GM19372 (cell line): Measurements from ENCODE around the gene SDF2L1.
"Not testable (repeated sequence)": the region's sequence is repeated elsewhere in the genome, so short reads cannot be mapped to it uniquely, and the experiment has no call there.

ENCODE experiments used
- ATAC-seq: cut with Tn5 transposase; IDR thresholded peaks from one replicate; pipeline ENCODE4 v1.9.1; 2021; ENCODE audit warnings: mild to moderate bottlenecking, low read depth, moderate library complexity; ENCODE audit not compliant: unreplicated experiment

SDF2L1 gene

GRCh38 chr22:21659864-21660525 is 17.9 kb downstream of the SDF2L1 start:
- ATAC-seq: no peak

DNA sequence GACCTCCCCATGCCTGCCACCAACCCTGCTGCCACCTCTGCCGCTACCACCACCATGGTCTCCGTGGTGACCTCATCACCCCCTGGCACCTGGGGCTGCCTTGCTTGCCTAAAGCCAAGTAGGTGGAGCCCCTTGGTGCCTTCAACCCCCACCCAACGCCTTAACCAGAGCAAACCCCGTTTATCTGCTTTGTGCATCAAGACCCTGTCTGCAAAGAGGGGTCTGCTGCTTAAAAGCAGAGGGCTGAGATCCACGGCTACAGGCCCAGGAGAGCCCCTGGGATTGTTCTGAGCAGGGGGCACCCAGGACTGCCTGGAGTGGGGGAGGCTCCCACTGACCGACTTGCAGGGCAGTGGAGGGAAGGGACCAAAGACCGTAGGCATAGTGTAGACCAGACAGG is 18.8 kb downstream of the SDF2L1 start:
- no peak for ATAC-seq

- no peak for ATAC-seq
Observed at GRCh38 chr22:21661991-21662390, 19.9 kb downstream of the SDF2L1 start.

GRCh38 chr22:21663738-21664137 is 21.6 kb downstream of the SDF2L1 start:
- ATAC-seq: no peak

DNA sequence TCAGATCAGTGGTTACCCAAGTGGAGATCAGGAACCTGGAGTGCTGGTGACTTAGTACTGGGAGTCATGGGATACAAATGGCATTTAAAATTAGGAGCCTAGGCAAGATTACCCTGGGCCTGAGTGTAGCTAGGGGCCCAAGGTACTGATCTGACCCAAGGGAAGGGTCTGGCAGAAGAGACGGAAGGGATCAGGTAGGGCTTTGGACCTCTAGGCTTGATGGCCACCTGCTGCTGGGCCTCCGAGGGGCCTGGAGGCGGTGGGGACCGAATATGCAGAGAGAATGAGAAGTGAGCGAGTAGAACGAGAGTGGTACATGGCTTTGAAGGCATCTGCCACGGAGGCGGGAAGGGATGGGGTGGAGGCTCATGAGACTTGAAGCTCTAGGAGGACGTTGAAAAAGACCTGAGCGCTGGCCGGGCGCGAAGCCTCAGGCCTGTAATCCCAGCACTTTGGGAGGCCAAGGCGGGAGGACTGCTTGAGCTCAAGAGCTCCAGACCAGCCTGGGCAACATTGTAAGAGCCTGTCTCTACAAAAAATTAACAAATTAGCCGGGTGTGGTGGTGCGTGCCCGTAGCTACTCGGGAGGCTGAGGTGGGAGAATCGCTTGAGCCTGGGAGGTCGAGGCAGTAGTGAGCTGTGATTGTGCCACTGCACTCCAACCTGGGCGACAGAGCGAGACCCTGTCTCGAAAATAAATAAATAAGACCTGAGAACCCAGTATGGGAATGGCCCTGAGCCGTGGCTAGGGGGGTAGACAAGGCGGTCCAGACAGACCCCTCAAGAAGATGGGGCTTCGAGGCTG is 23.1 kb downstream of the SDF2L1 start:
- ATAC-seq: no peak

DNA sequence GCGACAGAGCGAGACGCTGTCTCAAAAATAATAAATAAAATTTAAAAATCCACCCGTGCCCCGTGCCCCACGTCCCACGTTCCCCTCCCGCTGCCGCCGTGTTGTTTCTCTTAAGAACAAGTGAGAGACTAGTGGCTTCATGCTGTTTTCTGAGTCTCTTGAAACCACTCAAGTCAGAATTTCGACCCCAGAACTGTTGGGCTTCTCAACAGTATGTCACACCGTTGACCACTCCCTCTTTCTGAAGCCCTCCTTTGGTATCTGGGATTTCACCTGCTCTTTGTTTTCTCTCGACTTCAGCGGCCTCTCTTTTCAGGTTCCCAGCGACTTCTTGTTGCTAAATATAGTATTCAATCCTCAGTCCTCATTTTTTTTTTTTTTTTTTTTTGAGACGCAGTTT is 24.7 kb downstream of the SDF2L1 start:
- ATAC-seq: no peak

GRCh38 chr22:21669026-21669425 is 26.9 kb downstream of the SDF2L1 start:
- no peak for ATAC-seq

GRCh38 chr22:21672107-21672629 is 30.1 kb downstream of the SDF2L1 start:
- no peak for ATAC-seq

GRCh38 chr22:21673534-21674321 is 31.6 kb downstream of the SDF2L1 start:
- ATAC-seq: no peak

DNA sequence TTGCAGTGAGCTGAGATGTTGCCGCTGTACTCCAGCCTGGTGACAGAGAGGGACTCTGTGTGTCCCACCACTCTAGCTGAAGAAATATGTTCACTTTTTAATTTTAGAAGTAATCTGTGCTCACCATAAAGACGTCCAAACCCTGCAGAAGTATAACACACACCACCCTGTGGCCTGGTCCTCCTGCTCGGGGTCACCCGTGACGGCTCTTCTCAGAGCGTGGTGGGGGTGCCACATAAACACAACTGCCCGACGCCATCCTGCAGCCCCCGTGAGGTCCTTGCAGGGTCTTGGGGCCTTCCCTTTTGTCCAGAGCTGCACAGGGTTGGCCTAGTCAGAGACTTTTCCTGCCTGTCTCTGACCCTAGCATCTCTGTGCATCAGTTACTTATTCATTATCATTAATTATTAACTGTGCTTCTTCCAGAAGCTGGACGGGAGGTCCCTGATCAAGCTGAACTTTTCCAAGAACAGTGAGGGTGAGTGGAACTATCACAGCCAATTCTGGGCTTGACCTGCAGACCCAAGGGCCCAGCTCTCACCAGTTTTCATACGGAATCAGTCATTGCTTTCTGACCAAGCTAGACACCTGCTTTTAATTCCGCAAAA is 32.6 kb downstream of the SDF2L1 start:
- ATAC-seq: no peak

- no peak for ATAC-seq
Observed at GRCh38 chr22:21677606-21678443, 35.7 kb downstream of the SDF2L1 start.

GRCh38 chr22:21678842-21679241 is 36.7 kb downstream of the SDF2L1 start:
- ATAC-seq: not testable (repeated sequence)

- no peak for ATAC-seq
Observed at GRCh38 chr22:21679383-21679782, 37.3 kb downstream of the SDF2L1 start.

DNA sequence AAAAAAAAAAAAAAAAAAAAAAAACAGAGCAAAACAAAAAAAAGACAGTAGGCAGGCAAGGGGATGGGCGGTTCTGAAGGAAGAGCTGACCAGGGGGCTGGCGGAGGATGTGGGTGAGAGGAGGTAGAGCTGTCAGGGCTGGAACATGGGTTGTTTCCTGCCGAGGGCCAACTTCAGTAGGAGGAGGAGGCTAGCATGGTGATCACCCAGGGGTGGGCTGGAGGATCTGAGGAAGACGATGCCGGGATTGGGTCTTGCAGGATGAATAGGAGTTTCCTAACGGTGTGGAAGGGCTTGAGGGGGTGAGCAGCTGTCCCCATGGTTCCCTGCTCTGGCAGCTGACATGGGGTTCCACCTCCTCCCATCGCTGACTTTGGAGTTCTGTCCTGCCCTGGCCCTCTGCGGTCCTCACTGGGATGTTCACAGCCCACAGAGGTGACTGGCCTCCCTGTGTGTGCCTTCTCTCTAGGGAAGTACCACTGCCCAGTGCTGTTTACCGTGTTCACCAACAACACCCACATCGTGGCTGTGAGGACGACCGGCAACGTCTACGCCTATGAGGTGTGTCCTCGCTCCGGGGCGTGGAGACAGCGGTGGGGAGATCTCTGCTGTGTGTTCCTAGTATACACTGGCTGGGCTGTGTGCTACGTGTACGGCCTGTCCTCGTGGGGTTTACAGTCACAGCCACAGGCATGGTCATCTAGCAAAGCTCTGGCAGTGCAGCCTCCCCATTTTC is 38.9 kb downstream of the SDF2L1 start:
- no peak for ATAC-seq

- ATAC-seq: no peak
Observed at GRCh38 chr22:21681566-21682370, 39.7 kb downstream of the SDF2L1 start.

- ATAC-seq: no peak
Observed at GRCh38 chr22:21682385-21683175, 40.5 kb downstream of the SDF2L1 start.

DNA sequence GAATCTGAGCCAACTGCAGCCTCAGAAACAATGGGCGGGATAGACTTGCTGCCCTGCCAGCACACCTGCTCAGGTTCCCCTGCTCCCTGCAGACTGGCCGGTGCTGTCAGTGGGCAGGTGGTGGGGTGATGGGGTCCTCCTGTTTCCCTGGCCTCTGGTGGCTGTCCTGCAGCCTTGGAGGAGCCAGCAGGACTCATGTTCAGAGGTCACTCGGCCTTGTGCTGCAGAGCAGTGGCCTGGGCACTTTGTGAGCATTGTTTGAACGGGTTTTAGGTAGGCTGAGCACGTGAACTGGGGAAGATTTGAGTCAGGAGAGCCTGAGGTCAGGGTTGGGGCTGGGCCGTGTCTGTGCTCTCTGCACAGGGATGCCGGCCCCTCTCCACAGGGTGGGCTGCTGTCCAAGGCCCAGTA is 41.3 kb downstream of the SDF2L1 start:
- ATAC-seq: no peak
